Gastrocnemius medialis (tissue), 4 donors: ENCODE results near the gene FLVCR1. TPM values are rescaled to one million over a fixed set of nuclear protein-coding genes. Genes with fewer than 3 reads are reported as not detected.

ENCODE experiments used
- ATAC-seq, 2 donors: fragments of 150-250 bp; one replicate each; pipeline ENCODE4 v1.9.1; 2016
- DNase-seq, 2 donors: peaks; one replicate each; pipeline ENCODE4 v3.0.0-alpha.2; 2019
- H3K27ac ChIP-seq, 4 donors: fragments of 200-600 bp; sonication (generic); 1 replicate in 1 of 4; 2 replicates in 3 of 4; pipeline ENCODE4 v1.5.1; 2016 to 2018; ENCODE audit warnings: mild to moderate bottlenecking in 2 of 4, moderate library complexity in 1 of 4
- H3K27me3 ChIP-seq, 3 donors: fragments of 200-600 bp; sonication (generic) in 2 of 3; 1 replicate in 1 of 3; 2 replicates in 2 of 3; pipeline versions ENCODE4 v1.5.1 to v1.6.0; 2016 to 2019; ENCODE audit warnings: mild to moderate bottlenecking in 1 of 3, moderate library complexity in 1 of 3
- H3K36me3 ChIP-seq, 2 donors: fragments of 200-600 bp; sonication (generic) in 1 of 2; one replicate each; pipeline ENCODE4 v1.5.1; 2017 to 2018
- H3K4me1 ChIP-seq, 2 donors: fragments of 200-600 bp; sonication (generic) in 1 of 2; one replicate each; pipeline ENCODE4 v1.5.1; 2016 to 2017; ENCODE audit warnings: mild to moderate bottlenecking in 2 of 2
- H3K4me3 ChIP-seq, 4 donors: fragments of 200-600 bp; sonication (generic) in 3 of 4; 1 replicate in 1 of 4; 2 replicates in 3 of 4; pipeline ENCODE4 v1.5.1; 2016 to 2019; ENCODE audit warnings: mild to moderate bottlenecking in 2 of 4
- H3K9me3 ChIP-seq, 3 donors: fragments of 200-600 bp; sonication (generic) in 2 of 3; 1 replicate in 1 of 3; 2 replicates in 2 of 3; pipeline ENCODE4 v1.5.1; 2016 to 2019
- POLR2A ChIP-seq, 2 donors: fragments of 450-650 bp; IDR thresholded peaks; one replicate each; pipeline ENCODE4 v1.6.1; 2017; ENCODE audit warnings: antibody characterized with exemption in 2 of 2, mild to moderate bottlenecking in 2 of 2, moderate library complexity in 2 of 2
- in situ Hi-C, 4 donors: fragments of 200-750 bp; cut with MboI; loops; one replicate each; pipeline versions ENCODE4 v1.15.0 to v1.8.0; 2017; ENCODE audit warnings: low sequenced_read_pairs in 4 of 4
- intact Hi-C: fragments of 100-400 bp; cut with DNase I; formaldehyde crosslinking; loops from one replicate; pipeline ENCODE4 v1.15.1; 2023; ENCODE audit warnings: low total_unique reads
- total RNA-seq, 4 donors: library from RNA; depleted of rRNA; stranded (reverse); fragments of >200 nt; gene quantifications; one replicate each; pipeline versions ENCODE4 v1.1.0 to v1.2.3, GENCODE V29; 2016
- TF ChIP-seq, protein P1 (sequence below), 5 experiments: fragments of 450-650 bp in 3 of 5; fragments of 200-600 bp in 2 of 5; sonication (generic) in 2 of 5; IDR thresholded peaks in 4 of 5; conservative IDR thresholded peaks in 1 of 5; 1 replicate in 4 of 5; 2 replicates in 1 of 5; pipeline ENCODE4 v1.5.1; 2016 to 2019; ENCODE audit warnings: antibody characterized with exemption in 5 of 5, mild to moderate bottlenecking in 3 of 5, moderate library complexity in 3 of 5

The FLVCR1 gene
- total RNA-seq, 4 donors from 2014 or later: 0.66 to 19.8 (median 1.7) TPM

GRCh38 chr1:212820969-212821368, 37.1 kb upstream of the FLVCR1 start:
- in situ Hi-C loops: loop anchor here in 2 of 4 donors (25.0 kb wide), 1 partner anchor 166 kb away; no protein-coding TSS in a partner anchor

DNA sequence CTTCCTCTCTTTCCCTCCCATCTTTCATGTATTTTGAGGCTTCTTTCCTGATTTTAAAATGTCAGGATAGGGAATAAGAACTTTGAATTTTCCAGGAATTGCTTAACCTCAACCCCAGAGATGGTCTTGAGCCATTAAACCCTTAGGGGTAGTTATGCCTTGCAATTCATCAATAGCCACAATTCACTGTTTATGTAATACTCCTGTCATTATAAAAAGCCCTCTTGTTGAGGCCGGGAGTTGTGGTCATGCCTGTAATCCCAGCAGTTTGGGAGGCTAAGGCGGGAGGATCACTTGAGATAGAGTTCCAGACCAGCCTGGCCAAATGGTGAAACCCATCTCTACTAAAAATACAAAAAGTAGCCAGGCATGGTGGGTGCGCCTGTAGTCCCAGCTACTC, 35.1 kb upstream of the FLVCR1 start:
- ATAC-seq: no peak

More at GRCh38 chr1:212820969-212821368, 37.1 kb upstream of the FLVCR1 start:
- Histone ChIP-seq H3K4me3 (no peak overlapping the region), H3K4me1 (no peaks in the 10 kb centered on the region), H3K27me3 (no peaks in the 10 kb centered on the region), H3K27ac (no peak overlapping the region), H3K9me3 (no peaks in the 10 kb centered on the region), H3K36me3 (no peaks in the 10 kb centered on the region)
- TF ChIP-seq, protein P1, sequence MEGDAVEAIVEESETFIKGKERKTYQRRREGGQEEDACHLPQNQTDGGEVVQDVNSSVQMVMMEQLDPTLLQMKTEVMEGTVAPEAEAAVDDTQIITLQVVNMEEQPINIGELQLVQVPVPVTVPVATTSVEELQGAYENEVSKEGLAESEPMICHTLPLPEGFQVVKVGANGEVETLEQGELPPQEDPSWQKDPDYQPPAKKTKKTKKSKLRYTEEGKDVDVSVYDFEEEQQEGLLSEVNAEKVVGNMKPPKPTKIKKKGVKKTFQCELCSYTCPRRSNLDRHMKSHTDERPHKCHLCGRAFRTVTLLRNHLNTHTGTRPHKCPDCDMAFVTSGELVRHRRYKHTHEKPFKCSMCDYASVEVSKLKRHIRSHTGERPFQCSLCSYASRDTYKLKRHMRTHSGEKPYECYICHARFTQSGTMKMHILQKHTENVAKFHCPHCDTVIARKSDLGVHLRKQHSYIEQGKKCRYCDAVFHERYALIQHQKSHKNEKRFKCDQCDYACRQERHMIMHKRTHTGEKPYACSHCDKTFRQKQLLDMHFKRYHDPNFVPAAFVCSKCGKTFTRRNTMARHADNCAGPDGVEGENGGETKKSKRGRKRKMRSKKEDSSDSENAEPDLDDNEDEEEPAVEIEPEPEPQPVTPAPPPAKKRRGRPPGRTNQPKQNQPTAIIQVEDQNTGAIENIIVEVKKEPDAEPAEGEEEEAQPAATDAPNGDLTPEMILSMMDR (IDR thresholded peaks at IDR 0.05 in 4 of 5, conservative IDR thresholded peaks at IDR 0.05 in 1 of 5): no peak
- no peak for TF ChIP-seq POLR2A (IDR thresholded peaks at IDR 0.05)
- DNase-seq: no peak
- intact Hi-C loops: no loop called here
- no peak for ATAC-seq

GRCh38 chr1:212824201-212824600, 33.9 kb upstream of the FLVCR1 start:
- TF ChIP-seq, protein P1 (IDR thresholded peaks at IDR 0.05 in 4 of 5, conservative IDR thresholded peaks at IDR 0.05 in 1 of 5): no peak
- no peak for TF ChIP-seq POLR2A (IDR thresholded peaks at IDR 0.05)
- ATAC-seq (no peak), DNase-seq (no peak)
- in situ Hi-C loops: loop anchor here in 2 of 4 donors (25.0 kb wide), 1 partner anchor 163 kb away; no protein-coding TSS in a partner anchor
- Histone ChIP-seq H3K36me3 (no peaks in the 10 kb centered on the region), H3K27me3 (no peaks in the 10 kb centered on the region), H3K4me1 (no peaks in the 10 kb centered on the region), H3K27ac (no peak overlapping the region), H3K9me3 (no peaks in the 10 kb centered on the region), H3K4me3 (no peak overlapping the region)
- intact Hi-C loops: no loop called here

More for the DNA sequence above, 35.1 kb upstream of the FLVCR1 start:
- Histone ChIP-seq H3K36me3 (no peaks in the 10 kb centered on the region), H3K27ac (no peak overlapping the region), H3K4me3 (no peak overlapping the region), H3K9me3 (no peaks in the 10 kb centered on the region), H3K4me1 (no peaks in the 10 kb centered on the region), H3K27me3 (no peaks in the 10 kb centered on the region)
- in situ Hi-C loops (loop anchor here in 2 of 4 donors (25.0 kb wide), 1 partner anchor 164 kb away; no protein-coding TSS in a partner anchor), intact Hi-C loops (no loop called here)
- no peak for TF ChIP-seq POLR2A (IDR thresholded peaks at IDR 0.05)
- TF ChIP-seq, protein P1 (IDR thresholded peaks at IDR 0.05 in 4 of 5, conservative IDR thresholded peaks at IDR 0.05 in 1 of 5): no peak
- no peak for DNase-seq

DNA sequence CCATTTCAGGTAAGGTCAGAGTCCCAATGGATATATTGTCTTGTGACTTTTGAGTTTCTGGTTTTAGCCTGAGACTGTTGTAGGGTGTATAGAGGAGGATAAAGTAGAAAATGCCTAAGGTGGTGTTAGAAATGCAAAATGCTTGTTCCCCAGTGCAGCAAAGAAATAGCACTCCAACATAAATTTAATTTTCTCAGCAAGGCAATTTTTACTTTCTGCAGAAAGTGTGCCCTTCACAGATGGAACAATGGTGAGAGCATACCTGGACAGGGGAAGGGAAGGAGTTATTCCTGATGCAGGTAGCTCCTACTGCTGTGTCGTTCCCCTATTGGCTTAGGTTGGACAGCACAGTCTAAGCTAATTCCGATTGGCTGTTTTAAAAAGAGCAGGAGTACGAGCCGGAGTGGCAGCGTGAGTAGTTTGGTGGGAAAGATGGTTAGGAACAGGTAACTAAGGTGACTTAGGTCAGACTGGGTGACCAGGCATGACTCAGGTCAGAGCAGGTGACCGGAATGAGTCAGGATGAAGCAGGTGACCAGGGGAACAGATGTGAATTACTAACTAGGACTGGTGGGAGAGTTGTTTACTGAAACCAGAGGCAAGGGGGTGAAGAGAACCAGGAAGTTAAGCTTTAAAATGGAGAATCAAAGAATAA, 32.1 kb upstream of the FLVCR1 start:
- no peaks in the 10 kb centered on the region for H3K27me3 ChIP-seq
- no peak overlapping the region for H3K27ac ChIP-seq
- ATAC-seq (no peak), DNase-seq (no peak)
- no peak for TF ChIP-seq POLR2A (IDR thresholded peaks at IDR 0.05)
- TF ChIP-seq, protein P1 (IDR thresholded peaks at IDR 0.05 in 4 of 5, conservative IDR thresholded peaks at IDR 0.05 in 1 of 5): no peak
- no peaks in the 10 kb centered on the region for H3K4me1 ChIP-seq
- in situ Hi-C loops (no loop called here), intact Hi-C loops (no loop called here)
- no peaks in the 10 kb centered on the region for H3K9me3 ChIP-seq
- no peaks in the 10 kb centered on the region for H3K36me3 ChIP-seq
- no peak overlapping the region for H3K4me3 ChIP-seq
